Neural cell (in vitro differentiated cells): Measurements from ENCODE around the gene UIMC1. TPM values are rescaled to one million over a fixed set of nuclear protein-coding genes. Genes with fewer than 3 reads are reported as not detected.

ENCODE experiments used
- H2AFZ ChIP-seq: fragments of 200-600, 300-800 bp; sonication (generic), shearing (Covaris generic); 2 replicates; pipeline ENCODE4 v1.6.0; 2014; ENCODE audit warnings: low read depth, mild to moderate bottlenecking, antibody characterized with exemption, low read length, moderate library complexity
- H3F3A ChIP-seq: fragments of 200-600 bp; shearing (Covaris generic); 2 replicates; pipeline ENCODE4 v1.6.1; 2016; ENCODE audit warnings: mild to moderate bottlenecking, moderate library complexity, mixed read lengths, antibody characterized with exemption, low read length; ENCODE audit not compliant: insufficient read depth, poor library complexity, severe bottlenecking
- H3K27ac ChIP-seq: fragments of 200-600, 300-800 bp; sonication (generic), shearing (Covaris generic); 2 replicates; pipeline ENCODE4 v1.5.1; 2014; ENCODE audit warnings: mild to moderate bottlenecking, low read length, moderate library complexity
- H3K27me3 ChIP-seq: fragments of 300-800, 200-600 bp; sonication (generic), shearing (Covaris generic); 2 replicates; pipeline ENCODE4 v1.6.0; 2014; ENCODE audit warnings: mild to moderate bottlenecking, low read depth, low read length, moderate library complexity; ENCODE audit not compliant: insufficient read depth
- H3K36me3 ChIP-seq: fragments of 300-800, 200-600 bp; sonication (generic), shearing (Covaris generic); 2 replicates; pipeline ENCODE4 v1.5.1; 2014; ENCODE audit warnings: mild to moderate bottlenecking, antibody characterized with exemption, low read length, moderate library complexity; ENCODE audit not compliant: insufficient read depth
- H3K4me2 ChIP-seq: fragments of 300-800, 200-600 bp; sonication (generic), shearing (Covaris generic); 2 replicates; pipeline ENCODE4 v1.6.0; 2014; ENCODE audit warnings: mild to moderate bottlenecking, low read length
- H3K4me3 ChIP-seq: fragments of 300-800, 200-600 bp; sonication (generic), shearing (Covaris generic); 2 replicates; pipeline ENCODE4 v1.5.1; 2014; ENCODE audit warnings: mild to moderate bottlenecking, low read length, moderate library complexity
- H3K79me2 ChIP-seq: fragments of 200-600 bp; shearing (Covaris generic); replicated peaks from 2 replicates; pipeline ENCODE4 v1.6.0; 2014; ENCODE audit warnings: mild to moderate bottlenecking, low read length, moderate library complexity; ENCODE audit not compliant: insufficient read depth
- H3K9ac ChIP-seq: fragments of 300-800, 200-600 bp; sonication (generic), shearing (Covaris generic); 2 replicates; pipeline ENCODE4 v1.6.1; 2016; ENCODE audit warnings: mild to moderate bottlenecking, low read length, mixed read lengths
- H3K9me2 ChIP-seq: fragments of 200-600 bp; shearing (Covaris generic); 2 replicates; pipeline ENCODE4 v1.6.1; 2016; ENCODE audit warnings: mild to moderate bottlenecking, low read length, mixed read lengths; ENCODE audit not compliant: insufficient read depth
- H3K9me3 ChIP-seq: fragments of 200-600, 300-800 bp; sonication (generic), shearing (Covaris generic); 2 replicates; pipeline ENCODE4 v1.6.1; 2016; ENCODE audit warnings: mild to moderate bottlenecking, mixed run types, low read length, moderate library complexity, mixed read lengths
- H4K20me1 ChIP-seq: fragments of 200-600 bp; shearing (Covaris generic); 2 replicates; pipeline ENCODE4 v1.6.1; 2016; ENCODE audit warnings: mild to moderate bottlenecking, mixed run types; ENCODE audit not compliant: insufficient read depth
- EP300 ChIP-seq: fragments of 450-650 bp; conservative IDR thresholded peaks from 2 replicates; pipeline ENCODE4 v1.6.1; 2014; ENCODE audit warnings: antibody characterized with exemption, mild to moderate bottlenecking, moderate library complexity; ENCODE audit not compliant: poor library complexity, severe bottlenecking
- EZH2 ChIP-seq: fragments of 200-600, 300-800 bp; shearing (Covaris generic), sonication (generic); IDR thresholded peaks from 2 replicates; pipeline ENCODE4 v1.6.1; 2014; ENCODE audit warnings: antibody characterized with exemption, low read length, borderline replicate concordance, mild to moderate bottlenecking; ENCODE audit not compliant: insufficient read depth, poor library complexity, severe bottlenecking
- MXI1 ChIP-seq: fragments of 450-650 bp; conservative IDR thresholded peaks from 2 replicates; pipeline ENCODE4 v1.6.1; 2014; ENCODE audit warnings: antibody characterized with exemption, mild to moderate bottlenecking; ENCODE audit not compliant: poor library complexity, severe bottlenecking
- POLR2AphosphoS5 ChIP-seq: IDR thresholded peaks from 2 replicates; pipeline ENCODE4 v1.6.1; 2012
- RAD21 ChIP-seq: fragments of 450-650 bp; conservative IDR thresholded peaks from 2 replicates; pipeline ENCODE4 v1.6.1; 2014; ENCODE audit warnings: antibody characterized with exemption, mild to moderate bottlenecking, moderate library complexity
- SMC3 ChIP-seq: fragments of 450-650 bp; conservative IDR thresholded peaks from 2 replicates; pipeline ENCODE4 v1.6.1; 2014; ENCODE audit warnings: antibody characterized with exemption, mild to moderate bottlenecking, moderate library complexity; ENCODE audit not compliant: poor library complexity
- TAF1 ChIP-seq: IDR thresholded peaks from 2 replicates; pipeline ENCODE4 v1.6.1; 2012; ENCODE audit warnings: low read depth
- polyA plus RNA-seq: library from polyadenylated mRNA; depleted of rRNA; stranded (reverse); fragments of >200 nt; gene quantifications from 2 replicates; pipeline ENCODE4 v1.2.3, GENCODE V29; 2014
- TF ChIP-seq, protein P1 (sequence below): fragments of 450-650 bp; IDR thresholded peaks from 2 replicates; pipeline ENCODE4 v1.5.1; 2014; ENCODE audit warnings: antibody characterized with exemption, mild to moderate bottlenecking, moderate library complexity; ENCODE audit not compliant: poor library complexity, severe bottlenecking
- TF ChIP-seq, protein P2 (sequence below): IDR thresholded peaks from 2 replicates; pipeline ENCODE4 v1.6.1; 2012; ENCODE audit warnings: borderline replicate concordance

Gene UIMC1
- polyA plus RNA-seq, 1 donor from 2014 or later, result 74.0 TPM

DNA sequence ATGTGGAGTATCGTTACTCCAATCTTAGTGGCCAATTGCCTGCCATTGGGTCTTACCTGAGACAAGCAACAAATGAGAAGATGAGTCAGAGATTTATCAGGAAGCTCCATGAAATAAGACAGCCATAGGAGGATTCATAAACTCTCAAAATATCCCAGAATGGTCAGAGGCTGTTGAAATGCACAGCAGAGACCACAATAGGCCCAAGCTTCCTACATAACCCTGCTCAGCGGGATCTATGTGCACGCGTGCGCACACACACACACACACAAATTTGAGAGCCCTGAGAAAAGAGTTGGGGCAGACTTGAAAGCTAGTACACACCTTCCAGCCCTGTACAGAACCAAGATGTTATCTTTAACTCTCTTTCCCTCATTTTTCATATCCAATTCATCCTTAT, 9.8 kb downstream of the UIMC1 start:
- Histone ChIP-seq H3K27ac (no peak overlapping the region), H3F3A (no peaks in the 10 kb centered on the region), H4K20me1 (no peaks in the 10 kb centered on the region), H3K4me2 (no peak overlapping the region), H3K9ac (no peak overlapping the region), H3K36me3 (no peaks in the 10 kb centered on the region), H3K9me2 (no peaks in the 10 kb centered on the region), H3K27me3 (no peaks in the 10 kb centered on the region), H3K79me2 (peaks cover 72% of the 10 kb centered on the region), H2AFZ (no peak overlapping the region), H3K4me3 (no peak overlapping the region), H3K9me3 (no peaks in the 10 kb centered on the region)
- TF ChIP-seq EP300 (no peak), SMC3 (no peak), EZH2 (no peak), RAD21 (no peak), TAF1 (no peak), MXI1 (no peak), POLR2AphosphoS5 (no peak)
- TF ChIP-seq, protein P1, sequence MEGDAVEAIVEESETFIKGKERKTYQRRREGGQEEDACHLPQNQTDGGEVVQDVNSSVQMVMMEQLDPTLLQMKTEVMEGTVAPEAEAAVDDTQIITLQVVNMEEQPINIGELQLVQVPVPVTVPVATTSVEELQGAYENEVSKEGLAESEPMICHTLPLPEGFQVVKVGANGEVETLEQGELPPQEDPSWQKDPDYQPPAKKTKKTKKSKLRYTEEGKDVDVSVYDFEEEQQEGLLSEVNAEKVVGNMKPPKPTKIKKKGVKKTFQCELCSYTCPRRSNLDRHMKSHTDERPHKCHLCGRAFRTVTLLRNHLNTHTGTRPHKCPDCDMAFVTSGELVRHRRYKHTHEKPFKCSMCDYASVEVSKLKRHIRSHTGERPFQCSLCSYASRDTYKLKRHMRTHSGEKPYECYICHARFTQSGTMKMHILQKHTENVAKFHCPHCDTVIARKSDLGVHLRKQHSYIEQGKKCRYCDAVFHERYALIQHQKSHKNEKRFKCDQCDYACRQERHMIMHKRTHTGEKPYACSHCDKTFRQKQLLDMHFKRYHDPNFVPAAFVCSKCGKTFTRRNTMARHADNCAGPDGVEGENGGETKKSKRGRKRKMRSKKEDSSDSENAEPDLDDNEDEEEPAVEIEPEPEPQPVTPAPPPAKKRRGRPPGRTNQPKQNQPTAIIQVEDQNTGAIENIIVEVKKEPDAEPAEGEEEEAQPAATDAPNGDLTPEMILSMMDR, result no peak
- TF ChIP-seq, protein P2, sequence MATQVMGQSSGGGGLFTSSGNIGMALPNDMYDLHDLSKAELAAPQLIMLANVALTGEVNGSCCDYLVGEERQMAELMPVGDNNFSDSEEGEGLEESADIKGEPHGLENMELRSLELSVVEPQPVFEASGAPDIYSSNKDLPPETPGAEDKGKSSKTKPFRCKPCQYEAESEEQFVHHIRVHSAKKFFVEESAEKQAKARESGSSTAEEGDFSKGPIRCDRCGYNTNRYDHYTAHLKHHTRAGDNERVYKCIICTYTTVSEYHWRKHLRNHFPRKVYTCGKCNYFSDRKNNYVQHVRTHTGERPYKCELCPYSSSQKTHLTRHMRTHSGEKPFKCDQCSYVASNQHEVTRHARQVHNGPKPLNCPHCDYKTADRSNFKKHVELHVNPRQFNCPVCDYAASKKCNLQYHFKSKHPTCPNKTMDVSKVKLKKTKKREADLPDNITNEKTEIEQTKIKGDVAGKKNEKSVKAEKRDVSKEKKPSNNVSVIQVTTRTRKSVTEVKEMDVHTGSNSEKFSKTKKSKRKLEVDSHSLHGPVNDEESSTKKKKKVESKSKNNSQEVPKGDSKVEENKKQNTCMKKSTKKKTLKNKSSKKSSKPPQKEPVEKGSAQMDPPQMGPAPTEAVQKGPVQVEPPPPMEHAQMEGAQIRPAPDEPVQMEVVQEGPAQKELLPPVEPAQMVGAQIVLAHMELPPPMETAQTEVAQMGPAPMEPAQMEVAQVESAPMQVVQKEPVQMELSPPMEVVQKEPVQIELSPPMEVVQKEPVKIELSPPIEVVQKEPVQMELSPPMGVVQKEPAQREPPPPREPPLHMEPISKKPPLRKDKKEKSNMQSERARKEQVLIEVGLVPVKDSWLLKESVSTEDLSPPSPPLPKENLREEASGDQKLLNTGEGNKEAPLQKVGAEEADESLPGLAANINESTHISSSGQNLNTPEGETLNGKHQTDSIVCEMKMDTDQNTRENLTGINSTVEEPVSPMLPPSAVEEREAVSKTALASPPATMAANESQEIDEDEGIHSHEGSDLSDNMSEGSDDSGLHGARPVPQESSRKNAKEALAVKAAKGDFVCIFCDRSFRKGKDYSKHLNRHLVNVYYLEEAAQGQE, result no peak

DNA sequence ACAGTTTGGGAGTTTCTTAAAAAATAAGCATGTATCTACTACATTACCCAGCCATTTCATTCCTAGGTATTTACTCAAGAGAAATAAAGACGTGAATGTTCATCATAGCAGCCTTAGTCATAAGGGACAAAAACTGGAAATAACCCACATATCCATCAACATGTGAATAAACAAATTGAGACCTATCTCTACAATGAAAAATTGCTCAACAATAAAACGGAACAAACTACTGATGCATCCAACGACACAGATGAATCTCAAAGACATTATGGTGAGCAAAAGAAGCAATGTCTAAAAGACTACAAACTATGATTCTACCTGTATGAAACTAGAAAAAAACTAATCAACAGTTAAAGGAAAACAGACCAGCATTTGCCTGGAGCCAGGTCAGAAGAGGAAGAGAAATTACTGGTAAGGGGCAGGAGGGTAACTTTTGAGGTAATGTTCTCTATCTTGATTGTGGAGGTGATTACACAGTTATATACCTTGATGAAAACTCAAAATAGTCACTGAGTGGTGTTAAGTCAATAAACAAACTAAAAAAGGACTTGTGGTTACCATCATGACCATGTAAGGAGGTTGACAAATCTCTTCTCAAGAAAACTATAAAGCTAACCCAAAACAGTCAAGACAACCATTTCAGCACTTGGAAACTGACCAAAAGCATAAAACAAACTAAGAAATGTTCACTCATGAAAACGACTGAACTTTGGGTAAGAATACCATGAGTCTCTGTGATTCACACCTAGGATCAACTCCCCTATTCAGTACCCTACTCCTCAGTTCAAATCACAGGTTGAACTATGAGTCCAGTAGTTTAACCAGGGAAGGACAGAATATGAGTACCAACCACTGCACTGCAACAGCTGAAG, 10.4 kb downstream of the UIMC1 start:
- H3K9ac ChIP-seq, result no peak overlapping the region
- H3K27me3 ChIP-seq, result no peaks in the 10 kb centered on the region
- no peak overlapping the region for H3K4me2 ChIP-seq
- no peaks in the 10 kb centered on the region for H3F3A ChIP-seq
- no peak overlapping the region for H2AFZ ChIP-seq
- no peaks in the 10 kb centered on the region for H4K20me1 ChIP-seq
- TF ChIP-seq POLR2AphosphoS5 (no peak), EP300 (no peak), EZH2 (no peak), TAF1 (no peak), MXI1 (no peak), SMC3 (no peak), RAD21 (no peak)
- TF ChIP-seq, protein P2, result no peak
- TF ChIP-seq, protein P1, result no peak
- H3K9me2 ChIP-seq, result no peaks in the 10 kb centered on the region
- H3K36me3 ChIP-seq, result no peaks in the 10 kb centered on the region
- H3K4me3 ChIP-seq, result no peak overlapping the region
- peaks cover 69% of the 10 kb centered on the region for H3K79me2 ChIP-seq
- no peak overlapping the region for H3K27ac ChIP-seq
- H3K9me3 ChIP-seq, result no peaks in the 10 kb centered on the region
